GM18907 (cell line): ENCODE data around the gene CD274.
A peak's percentile ranks its signal among the peaks of the same experiment; 100 is the strongest.
"Not testable (repeated sequence)": the region's sequence is repeated elsewhere in the genome, so short reads cannot be mapped to it uniquely, and the experiment has no call there.

Source experiments
- ATAC-seq: cut with Tn5 transposase; IDR thresholded peaks from one replicate; pipeline ENCODE4 v1.9.1; 2021; ENCODE audit warnings: mild to moderate bottlenecking, moderate library complexity; ENCODE audit not compliant: unreplicated experiment

The CD274 gene

GRCh38 chr9:5437254-5438216, 12.8 kb upstream of the CD274 start, which contains the start of gene PLGRKT:
Gene PLGRKT, minus strand, starts transcription at chr9:5437925. Its CDS starts 5,948 bp downstream, at chr9:5431977.
- peak; percentile 86 for ATAC-seq

DNA sequence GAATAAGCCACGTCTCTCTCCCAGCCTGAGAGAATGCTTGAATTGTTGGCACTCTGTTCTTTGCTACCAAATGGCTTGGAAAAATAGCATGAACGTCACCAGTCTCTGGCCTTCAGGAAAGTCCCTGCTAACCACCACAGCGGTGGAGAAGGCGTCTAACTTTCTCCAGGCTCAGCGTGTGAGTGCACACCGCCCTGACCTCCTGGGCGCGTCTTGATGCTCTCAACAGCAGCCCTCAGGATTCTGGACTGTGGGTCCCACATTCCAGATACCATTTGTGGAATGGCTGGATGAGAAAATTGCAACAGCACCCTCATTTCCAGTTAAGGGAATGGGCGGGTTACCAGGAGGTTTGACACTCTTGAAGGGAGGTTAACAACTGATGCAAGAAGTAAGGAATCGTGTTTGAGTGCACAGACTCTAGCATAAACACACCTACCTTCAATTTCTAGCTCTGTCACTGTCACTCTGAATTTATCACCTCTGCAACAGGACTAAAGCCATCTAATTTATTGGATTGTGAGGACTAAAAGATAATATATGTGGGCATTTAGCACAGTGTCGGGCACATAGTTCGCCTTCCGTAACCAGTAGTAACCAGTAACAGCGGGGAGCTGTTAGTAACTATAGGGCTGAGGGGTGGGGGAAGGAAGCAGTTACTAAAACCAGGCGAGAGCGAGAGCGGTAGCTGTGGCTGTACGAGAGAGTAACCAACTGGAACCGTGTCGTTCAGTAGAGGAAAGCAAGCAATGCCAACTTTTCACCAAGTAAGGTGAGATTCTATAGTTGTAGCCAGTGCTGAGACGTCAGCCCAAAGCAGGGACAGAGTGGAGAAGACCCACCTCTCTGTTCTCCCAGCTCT, 11.8 kb upstream of the CD274 start:
- peak; percentile 67 for ATAC-seq

DNA sequence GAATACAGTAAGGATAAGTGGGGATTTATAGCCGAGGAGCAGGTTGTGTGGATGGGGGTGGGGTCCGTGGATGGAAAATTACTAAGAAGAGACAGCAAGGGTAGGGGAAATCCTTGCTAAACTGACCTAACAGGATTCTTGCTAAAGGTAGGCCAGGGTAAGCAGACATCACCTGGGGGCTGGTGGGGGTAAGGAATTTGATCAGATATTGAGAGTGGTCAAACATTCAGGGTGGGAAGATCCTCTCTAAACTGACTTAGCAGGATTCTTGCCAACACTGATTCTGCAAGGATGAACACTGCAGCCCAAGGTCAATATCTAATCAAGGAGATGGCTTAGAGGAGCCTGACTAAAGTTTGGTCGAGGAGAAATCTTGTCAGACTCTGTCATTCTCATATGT, 9.9 kb upstream of the CD274 start:
- ATAC-seq = no peak

DNA sequence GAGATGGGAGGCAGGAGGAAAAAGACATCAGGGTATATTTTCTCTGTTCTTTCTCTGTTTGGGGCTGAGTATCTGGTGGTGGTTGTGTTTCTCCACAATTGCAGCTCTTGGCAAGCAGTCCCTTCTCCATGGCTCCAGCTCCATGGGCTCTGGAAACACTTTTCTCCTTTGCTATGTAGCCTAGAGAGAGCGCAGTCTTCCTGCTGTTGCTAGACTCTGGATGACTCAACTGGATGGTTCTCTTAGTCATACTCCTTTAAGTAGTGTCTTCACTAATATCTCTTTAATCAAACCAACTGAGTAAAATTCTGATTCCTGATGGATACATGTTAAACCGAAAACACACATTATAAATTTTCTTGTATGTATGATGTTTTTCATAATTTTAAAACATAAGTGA, 9.3 kb upstream of the CD274 start:
- no peak for ATAC-seq

DNA sequence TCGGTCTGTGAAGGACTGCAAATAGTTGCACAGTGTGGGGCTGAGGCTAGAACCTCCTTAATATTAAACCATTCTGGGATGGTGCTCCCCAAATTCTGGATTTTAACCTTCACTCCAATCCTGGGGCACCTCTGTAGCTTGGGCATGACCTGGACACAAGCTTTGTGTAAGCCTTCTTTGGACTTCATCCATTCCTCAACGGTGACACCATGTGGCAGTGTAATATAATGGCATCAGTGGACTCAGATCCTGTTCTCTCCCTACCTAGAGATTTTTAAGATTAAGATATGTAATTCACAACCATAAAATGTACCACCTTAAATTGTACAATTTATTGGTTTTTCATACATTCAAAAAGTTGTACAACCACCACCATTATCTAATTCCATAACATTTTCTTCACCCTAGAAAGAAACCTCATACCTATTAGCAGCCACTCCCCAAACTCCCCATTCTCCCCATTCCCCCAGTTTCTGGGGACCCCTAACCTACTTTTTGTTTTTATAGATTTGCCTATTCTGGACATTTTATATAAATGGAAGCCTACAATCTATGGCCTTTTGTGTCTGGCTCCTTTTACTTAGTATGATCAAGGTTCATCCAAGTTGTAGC, 7.8 kb upstream of the CD274 start:
- ATAC-seq = no peak

- ATAC-seq = no peak
These were observed 6.5 kb upstream of the CD274 start for GRCh38 chr9:5443850-5444249.

GRCh38 chr9:5445096-5445495, 5.2 kb upstream of the CD274 start:
- ATAC-seq = not testable (repeated sequence)

GRCh38 chr9:5445886-5446285, 4.5 kb upstream of the CD274 start:
- ATAC-seq = no peak

DNA sequence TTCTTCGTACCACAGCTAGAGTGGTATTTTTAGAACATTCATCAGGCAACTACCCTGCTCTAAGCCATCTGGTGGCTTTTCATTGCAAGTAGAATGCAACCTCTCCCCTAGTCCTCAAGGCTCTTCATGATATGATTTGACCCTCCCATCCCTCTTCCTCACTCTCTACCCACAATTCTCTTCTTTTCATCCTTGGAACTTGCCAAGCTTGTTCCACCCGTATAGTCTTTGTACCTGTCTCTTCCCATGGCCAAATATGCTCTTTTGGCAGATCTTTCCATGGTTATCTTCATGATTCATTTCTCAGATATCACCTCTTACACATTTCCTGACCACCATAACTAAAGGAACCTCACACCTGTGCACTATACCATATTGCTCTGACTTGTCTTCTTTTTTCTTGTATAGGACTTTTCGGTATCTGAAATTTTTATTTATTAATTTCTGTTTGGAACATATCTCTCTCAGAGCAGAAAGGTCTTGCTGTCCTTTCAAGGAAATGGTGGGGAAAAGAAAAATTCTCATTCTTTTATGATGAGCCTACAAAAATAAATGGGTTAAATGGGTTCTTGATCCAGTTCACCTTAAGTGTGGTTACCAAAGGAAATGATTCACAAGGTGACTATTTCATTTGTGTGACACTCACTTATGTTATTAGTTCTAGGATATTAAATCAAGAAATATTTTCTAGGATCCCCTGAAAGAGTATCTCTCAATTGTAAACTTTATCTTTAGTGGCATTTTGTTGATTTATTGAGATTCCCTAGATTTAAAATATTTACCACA, 3.7 kb upstream of the CD274 start:
- no peak for ATAC-seq

DNA sequence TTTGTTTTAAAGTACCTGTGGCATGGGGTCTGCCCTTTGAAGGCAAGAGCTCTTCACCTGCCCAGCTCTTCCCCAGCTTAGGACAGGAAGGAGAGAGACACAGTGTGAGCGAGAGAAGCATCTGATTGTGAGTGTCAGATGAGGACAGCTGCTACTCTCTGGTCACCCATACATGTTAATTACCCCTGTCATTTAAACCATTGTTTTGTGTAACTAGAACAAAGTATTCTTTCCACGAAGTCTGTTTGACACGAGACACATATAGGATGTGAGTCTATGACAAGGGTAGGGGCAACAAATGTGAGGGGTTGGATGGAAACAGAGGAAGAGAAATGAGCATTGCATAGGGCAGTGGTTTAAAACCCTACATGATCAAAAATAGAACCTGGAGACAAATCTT, 3.0 kb upstream of the CD274 start:
- no peak for ATAC-seq

DNA sequence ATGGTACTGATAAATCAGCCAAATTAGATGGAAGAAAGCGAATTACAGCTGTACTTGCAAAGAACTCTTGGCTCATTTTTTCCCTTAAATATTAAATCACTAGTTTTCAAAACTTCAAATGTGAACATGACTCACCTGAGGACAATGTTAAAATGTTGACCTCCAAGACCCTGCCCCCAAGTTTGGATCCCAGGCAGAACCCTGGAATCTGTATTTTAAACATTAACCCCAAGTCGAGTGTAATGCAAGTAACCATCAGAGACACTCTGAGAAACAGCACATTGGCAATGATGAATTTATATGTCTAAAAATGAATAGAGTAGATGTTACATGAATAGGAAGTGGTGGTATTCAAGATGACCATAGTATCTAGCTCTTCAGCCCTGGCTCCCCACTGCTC, 2.3 kb upstream of the CD274 start:
- ATAC-seq = no peak

DNA sequence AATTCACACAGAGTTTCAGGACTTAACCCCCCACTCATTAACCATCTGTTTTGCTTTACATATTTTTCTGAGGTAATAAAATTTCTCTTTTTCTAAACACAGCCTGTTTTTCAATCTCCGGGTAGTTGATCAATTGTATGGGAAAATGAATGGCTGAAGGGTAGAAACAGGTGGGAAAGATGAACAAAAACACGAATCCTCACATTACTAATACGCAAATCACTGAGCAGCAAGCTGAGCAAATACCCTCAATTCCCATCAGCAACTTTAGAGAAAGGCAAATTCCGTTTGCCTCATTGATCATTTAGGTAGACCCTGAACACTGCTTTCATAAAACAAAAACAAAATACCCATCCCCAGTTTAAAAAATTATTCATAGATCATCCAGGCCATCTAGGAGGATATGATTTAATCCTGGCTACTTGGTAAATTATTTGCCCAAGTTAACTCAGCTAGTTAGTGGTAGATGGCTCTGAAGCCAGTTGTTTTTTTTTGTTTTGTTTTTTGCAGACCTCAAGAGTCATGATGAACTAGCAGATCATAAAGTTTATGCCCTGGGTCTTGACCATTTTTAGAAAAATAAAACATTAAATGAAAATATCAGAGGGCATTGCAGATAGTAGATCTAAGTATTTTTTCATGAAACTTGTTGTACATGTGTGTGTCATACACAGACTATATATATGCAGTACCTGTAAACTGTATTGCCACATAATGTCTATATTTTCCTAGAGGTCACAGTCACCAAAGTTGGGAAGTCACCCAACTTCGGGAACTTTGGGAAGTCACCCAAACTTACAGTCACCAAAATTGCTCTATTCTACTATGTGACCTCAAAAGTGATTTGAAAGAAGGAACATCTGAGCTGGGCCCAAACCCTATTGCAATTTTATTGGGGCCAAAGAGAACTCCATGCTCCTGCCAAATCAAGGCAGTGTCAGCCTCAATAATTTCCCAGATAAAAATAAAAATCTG, 1.6 kb upstream of the CD274 start:
- no peak for ATAC-seq

DNA sequence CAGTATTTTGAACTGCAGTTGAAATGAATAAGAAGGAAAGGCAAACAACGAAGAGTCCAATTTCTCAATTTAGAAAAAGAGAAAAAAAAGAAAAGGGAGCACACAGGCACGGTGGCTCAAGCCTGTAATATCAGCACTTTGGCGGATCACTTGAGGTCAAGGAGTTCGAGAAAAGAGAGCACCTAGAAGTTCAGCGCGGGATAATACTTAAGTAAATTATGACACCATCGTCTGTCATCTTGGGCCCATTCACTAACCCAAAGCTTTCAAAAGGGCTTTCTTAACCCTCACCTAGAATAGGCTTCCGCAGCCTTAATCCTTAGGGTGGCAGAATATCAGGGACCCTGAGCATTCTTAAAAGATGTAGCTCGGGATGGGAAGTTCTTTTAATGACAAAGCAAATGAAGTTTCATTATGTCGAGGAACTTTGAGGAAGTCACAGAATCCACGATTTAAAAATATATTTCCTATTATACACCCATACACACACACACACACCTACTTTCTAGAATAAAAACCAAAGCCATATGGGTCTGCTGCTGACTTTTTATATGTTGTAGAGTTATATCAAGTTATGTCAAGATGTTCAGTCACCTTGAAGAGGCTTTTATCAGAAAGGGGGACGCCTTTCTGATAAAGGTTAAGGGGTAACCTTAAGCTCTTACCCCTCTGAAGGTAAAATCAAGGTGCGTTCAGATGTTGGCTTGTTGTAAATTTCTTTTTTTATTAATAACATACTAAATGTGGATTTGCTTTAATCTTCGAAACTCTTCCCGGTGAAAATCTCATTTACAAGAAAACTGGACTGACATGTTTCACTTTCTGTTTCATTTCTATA, 602 bp upstream of the CD274 start:
- ATAC-seq = peak; percentile 1

GRCh38 chr9:5452286-5452609, 1.9 kb downstream of the CD274 start:
- no peak for ATAC-seq

GRCh38 chr9:5453004-5453403, 2.7 kb downstream of the CD274 start:
- ATAC-seq = no peak

DNA sequence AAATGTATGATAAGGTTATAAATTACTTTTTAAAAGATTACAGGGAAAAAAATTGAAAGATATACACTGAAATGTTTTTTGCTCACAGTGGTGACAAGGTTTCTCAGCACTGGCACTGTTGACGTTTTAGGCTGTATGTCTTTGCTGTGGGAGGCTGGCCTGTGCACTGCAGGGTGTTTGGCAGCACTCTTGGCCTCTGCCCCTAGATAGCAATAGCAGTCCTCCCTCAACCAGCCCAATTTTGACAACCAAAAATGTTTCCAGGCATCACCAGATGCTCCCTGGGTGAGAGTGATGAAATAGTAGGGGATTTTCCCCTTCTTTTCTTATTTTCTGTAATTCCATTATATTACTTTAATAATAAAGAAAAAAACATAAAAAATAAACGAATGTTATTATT, 3.3 kb downstream of the CD274 start:
- ATAC-seq = no peak

GRCh38 chr9:5455181-5455580, 4.8 kb downstream of the CD274 start:
- ATAC-seq = no peak

DNA sequence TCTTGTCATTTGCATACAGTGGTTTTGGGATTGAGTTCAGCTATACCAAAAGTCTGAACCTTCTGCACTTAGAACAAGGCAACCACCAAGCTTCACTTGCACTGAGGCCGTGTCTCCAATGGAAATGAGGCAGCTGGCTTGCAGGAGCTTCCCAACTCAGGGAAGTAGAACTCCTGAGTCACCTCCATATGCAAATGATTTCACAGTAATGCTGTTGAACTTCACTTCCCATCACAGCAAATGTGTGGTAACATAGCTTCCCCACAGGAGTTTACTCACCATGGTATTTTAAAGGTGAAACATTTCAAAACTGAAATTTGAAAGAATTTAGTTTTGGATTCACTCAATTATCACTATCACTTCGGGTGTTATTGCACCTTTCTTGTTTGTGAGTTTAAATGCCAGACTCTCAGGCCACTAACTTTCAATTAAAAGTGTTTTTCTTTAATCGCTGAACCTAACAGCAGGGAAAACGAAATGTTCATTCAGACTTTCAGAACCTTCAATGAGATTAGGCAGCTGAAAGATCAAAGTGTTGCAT, 9.0 kb downstream of the CD274 start:
- peak; percentile 48 for ATAC-seq
